Choroid plexus epithelial cell (primary cell): ENCODE results near the gene UBL7.

Experiments used
- DNase-seq: peaks from one replicate; pipeline ENCODE4 v3.0.0-alpha.2; 2010; ENCODE audit warnings: low read depth
- H3K4me3 ChIP-seq: 2 replicates; pipeline ENCODE4 v1.5.1; 2011; ENCODE audit warnings: low read depth, mild to moderate bottlenecking, control low read depth, low read length, moderate library complexity
- CTCF ChIP-seq: conservative IDR thresholded peaks from 2 replicates; pipeline ENCODE4 v1.5.1; 2011; ENCODE audit warnings: low read depth, mild to moderate bottlenecking, control low read depth, inconsistent platforms, low read length, moderate library complexity

Gene UBL7

GRCh38 chr15:74426404-74427281 is 34.3 kb downstream of the UBL7 start:
- no peak for DNase-seq
- H3K4me3 ChIP-seq: no peak overlapping the region
- no peak for TF ChIP-seq CTCF

- H3K4me3 ChIP-seq: no peak overlapping the region
- TF ChIP-seq CTCF: no peak
- DNase-seq: no peak
Observed at GRCh38 chr15:74425630-74426029, 35.3 kb downstream of the UBL7 start.

GRCh38 chr15:74424901-74425528 is 35.9 kb downstream of the UBL7 start:
- no peak for TF ChIP-seq CTCF
- no peak for DNase-seq
- no peak overlapping the region for H3K4me3 ChIP-seq

GRCh38 chr15:74423431-74424257 is 37.3 kb downstream of the UBL7 start:
- no peak for TF ChIP-seq CTCF
- H3K4me3 ChIP-seq: no peak overlapping the region
- no peak for DNase-seq

GRCh38 chr15:74422652-74423430 is 38.1 kb downstream of the UBL7 start:
- no peak for TF ChIP-seq CTCF
- no peak overlapping the region for H3K4me3 ChIP-seq
- no peak for DNase-seq

- DNase-seq: no peak
- TF ChIP-seq CTCF: no peak
- H3K4me3 ChIP-seq: no peak overlapping the region
Observed at GRCh38 chr15:74422265-74422651, 38.7 kb downstream of the UBL7 start.
